Brain microvascular endothelial cell (primary cell): ENCODE data around the gene PIP5KL1.

Experiments used
- DNase-seq: peaks from one replicate; pipeline ENCODE4 v3.0.0-alpha.2; 2020
- H3K27ac ChIP-seq: fragments of 250-450 bp; sonication (Bioruptor Pico); 2 replicates; pipeline ENCODE4 v1.5.1; 2020; ENCODE audit warnings: mild to moderate bottlenecking, moderate library complexity
- H3K27me3 ChIP-seq: fragments of 250-450 bp; sonication (Bioruptor Pico); replicated peaks from 2 replicates; pipeline ENCODE4 v1.5.1; 2020; ENCODE audit warnings: mild to moderate bottlenecking
- H3K36me3 ChIP-seq: fragments of 250-450 bp; sonication (Bioruptor Pico); replicated peaks from 2 replicates; pipeline ENCODE4 v1.5.1; 2020; ENCODE audit warnings: mild to moderate bottlenecking
- H3K4me3 ChIP-seq: 2 replicates; pipeline ENCODE4 v1.5.1; 2011; ENCODE audit warnings: low read depth, mild to moderate bottlenecking, control low read depth, low read length, moderate library complexity
- CTCF ChIP-seq: IDR thresholded peaks from 2 replicates; pipeline ENCODE4 v1.5.1; 2011; ENCODE audit warnings: low read depth, mild to moderate bottlenecking, moderate library complexity, low read length, control low read depth, inconsistent platforms; ENCODE audit errors: missing control alignments
- in situ Hi-C: cut with HindIII; loops from 2 replicates; pipeline ENCODE4 v1.10.0; 2017; ENCODE audit warnings: low sequenced_read_pairs, low pct_ligation_motif_present

PIP5KL1 gene

DNA sequence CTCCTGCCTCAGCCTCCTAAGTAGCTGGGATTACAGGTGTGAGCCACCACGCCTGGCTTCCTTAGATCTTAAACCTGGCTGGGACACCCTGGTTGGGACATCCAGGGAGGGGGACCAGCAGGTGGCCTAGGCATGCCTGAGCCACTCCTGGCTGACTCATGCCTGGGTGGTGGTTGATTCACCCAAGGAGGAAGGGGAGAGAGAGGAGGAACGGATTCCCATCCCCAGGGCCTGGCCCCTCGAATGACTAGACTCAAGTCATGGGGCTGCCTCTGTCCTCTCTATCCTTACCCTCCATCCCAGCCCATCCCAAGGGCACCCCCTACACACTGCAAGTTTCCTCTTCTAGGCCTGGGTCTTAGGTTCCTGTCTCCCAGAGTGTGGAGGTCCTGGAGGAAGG is 37.5 kb upstream of the PIP5KL1 start:
- no peaks in the 10 kb centered on the region for H3K27me3 ChIP-seq
- in situ Hi-C loops = no loop called here
- DNase-seq = no peak
- TF ChIP-seq CTCF = peak; percentile 18
- H3K36me3 ChIP-seq = no peaks in the 10 kb centered on the region
- H3K4me3 ChIP-seq = no peak overlapping the region
- no peak overlapping the region for H3K27ac ChIP-seq

DNA sequence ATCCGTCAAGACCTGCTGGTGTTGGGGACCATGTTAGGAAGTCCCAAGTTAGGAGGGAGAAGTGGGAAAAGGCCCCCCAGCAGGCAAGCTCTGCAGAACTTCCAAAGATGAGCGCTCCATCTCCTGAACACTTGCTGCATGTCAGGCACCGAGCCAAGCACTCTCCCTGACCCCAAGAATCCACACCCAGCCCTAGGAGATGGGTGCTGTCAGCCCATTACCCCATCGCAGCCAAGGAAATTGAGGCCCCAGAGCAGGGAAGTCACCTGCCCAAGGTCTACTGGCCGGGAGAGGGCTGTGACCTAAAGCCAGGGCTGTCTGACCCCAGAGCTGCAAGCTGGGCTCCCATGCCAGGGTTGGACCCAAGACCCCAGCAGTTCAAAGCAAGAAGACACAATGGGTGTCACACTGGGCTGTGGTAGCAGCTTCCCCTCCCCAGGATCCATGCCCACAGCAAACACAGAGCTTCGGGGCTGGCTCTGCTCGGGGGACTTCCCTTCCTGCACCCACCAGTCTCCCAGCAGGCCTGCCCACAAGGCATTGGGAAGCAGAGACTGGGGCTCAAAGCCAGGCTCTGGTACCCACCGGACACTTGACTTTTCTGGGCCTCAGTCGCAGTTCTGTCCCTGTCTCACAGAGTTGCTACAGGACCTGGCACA is 36.7 kb upstream of the PIP5KL1 start:
- Histone ChIP-seq H3K4me3 (no peak overlapping the region), H3K27me3 (no peaks in the 10 kb centered on the region), H3K36me3 (no peaks in the 10 kb centered on the region), H3K27ac (no peak overlapping the region)
- in situ Hi-C loops = no loop called here
- DNase-seq = no peak
- no peak for TF ChIP-seq CTCF

GRCh38 chr9:127966416-127967150 is 36.0 kb upstream of the PIP5KL1 start:
- in situ Hi-C loops = no loop called here
- no peak for DNase-seq
- Histone ChIP-seq H3K27ac (no peak overlapping the region), H3K4me3 (no peak overlapping the region), H3K36me3 (no peaks in the 10 kb centered on the region), H3K27me3 (no peaks in the 10 kb centered on the region)
- no peak for TF ChIP-seq CTCF

GRCh38 chr9:127965953-127966352 is 35.4 kb upstream of the PIP5KL1 start:
- peak overlapping the region; percentile 72 for H3K27ac ChIP-seq
- DNase-seq = no peak
- TF ChIP-seq CTCF = no peak
- peak overlapping the region; percentile 5 for H3K4me3 ChIP-seq
- no peaks in the 10 kb centered on the region for H3K36me3 ChIP-seq
- no peaks in the 10 kb centered on the region for H3K27me3 ChIP-seq
- in situ Hi-C loops = no loop called here

DNA sequence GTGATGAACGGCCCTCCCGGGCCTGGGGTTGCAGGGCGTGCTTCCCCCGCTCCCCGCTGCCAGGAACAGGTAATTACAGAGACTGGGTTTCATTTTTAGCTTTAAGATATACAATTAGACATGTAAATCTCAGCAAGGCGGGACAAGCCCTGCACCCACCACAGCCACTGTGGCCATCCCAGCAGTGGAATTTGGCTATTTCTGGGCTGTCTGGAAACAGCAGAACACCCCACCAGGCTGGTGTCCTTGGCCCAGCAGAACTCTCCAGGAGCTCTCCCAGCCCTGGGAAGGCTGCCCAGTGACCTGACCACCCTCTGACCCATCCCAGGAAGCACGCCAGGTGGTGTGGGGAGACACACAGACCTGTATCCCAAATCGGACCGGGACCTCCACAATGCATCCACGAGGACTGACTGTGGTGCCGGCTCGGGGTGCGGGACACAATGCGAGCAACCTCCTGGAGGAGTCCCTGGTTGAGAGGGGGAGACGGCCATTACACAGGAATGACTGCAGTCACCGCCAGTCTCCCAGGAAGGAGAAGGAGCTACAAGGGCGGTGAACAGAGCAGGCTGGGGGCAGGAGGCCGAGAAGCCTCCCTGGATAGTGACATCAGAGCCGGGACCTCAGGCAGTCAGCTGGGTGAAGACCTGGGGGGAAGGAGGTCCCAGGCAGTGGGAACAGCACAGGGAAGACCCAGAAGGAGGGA is 32.9 kb upstream of the PIP5KL1 start:
- no peak for TF ChIP-seq CTCF
- H3K27ac ChIP-seq = no peak overlapping the region
- no peak overlapping the region for H3K4me3 ChIP-seq
- DNase-seq = no peak
- H3K27me3 ChIP-seq = no peaks in the 10 kb centered on the region
- no peaks in the 10 kb centered on the region for H3K36me3 ChIP-seq
- in situ Hi-C loops = no loop called here
